CD14-positive monocyte (primary cell): Measurements from ENCODE around the gene AHNAK. TPM values are rescaled to one million over a fixed set of nuclear protein-coding genes. Genes with fewer than 3 reads are reported as not detected.

Experiments used
- DNase-seq, 3 donors: peaks; one replicate each; pipeline ENCODE4 v3.0.0-alpha.2; 2011 to 2022
- H2AFZ ChIP-seq: 2 replicates; pipeline ENCODE4 v1.6.0; 2012; ENCODE audit warnings: mild to moderate bottlenecking, low read depth, low read length, inconsistent platforms; ENCODE audit not compliant: insufficient read depth, poor library complexity, severe bottlenecking
- H3K27ac ChIP-seq, 2 donors: 1 replicate in 1 of 2; 2 replicates in 1 of 2; pipeline ENCODE4 v1.5.1; 2012 to 2013; ENCODE audit warnings: low read length in 2 of 2, control low read depth in 1 of 2, inconsistent platforms in 1 of 2, low read depth in 1 of 2, mild to moderate bottlenecking in 1 of 2
- H3K27me3 ChIP-seq, 2 donors: one replicate each; pipeline versions ENCODE4 v1.6.0 to v1.6.1; 2011 to 2013; ENCODE audit warnings: low read length in 2 of 2; ENCODE audit not compliant: control insufficient read depth in 2 of 2, insufficient read depth in 2 of 2
- H3K36me3 ChIP-seq, 2 donors: replicated peaks in 1 of 2; 1 replicate in 1 of 2; 2 replicates in 1 of 2; pipeline versions ENCODE4 v1.5.1 to v1.6.1; 2012 to 2013; ENCODE audit warnings: low read length in 2 of 2, control low read depth in 1 of 2, inconsistent platforms in 1 of 2, mild to moderate bottlenecking in 1 of 2; ENCODE audit not compliant: insufficient read depth in 2 of 2, control insufficient read depth in 1 of 2
- H3K4me1 ChIP-seq, 2 donors: 1 replicate in 1 of 2; 2 replicates in 1 of 2; pipeline versions ENCODE4 v1.5.1 to v1.6.1; 2012 to 2013; ENCODE audit warnings: low read length in 2 of 2, control low read depth in 1 of 2, inconsistent platforms in 1 of 2, mild to moderate bottlenecking in 1 of 2, moderate library complexity in 1 of 2; ENCODE audit not compliant: insufficient read depth in 2 of 2, control insufficient read depth in 1 of 2
- H3K4me2 ChIP-seq: replicated peaks from 2 replicates; pipeline ENCODE3; 2012; ENCODE audit warnings: low read length, moderate library complexity, mild to moderate bottlenecking; ENCODE audit not compliant: poor library complexity, severe bottlenecking; ENCODE audit errors: extremely low read depth
- H3K4me3 ChIP-seq, 3 experiments: fragments of 200-600 bp in 1 of 3; sonication (generic) in 1 of 3; replicated peaks in 1 of 3; 1 replicate in 2 of 3; 2 replicates in 1 of 3; pipeline ENCODE4 v1.5.1; 2011 to 2013; ENCODE audit warnings: low read length in 3 of 3, mild to moderate bottlenecking in 3 of 3, control low read depth in 2 of 3, low read depth in 2 of 3, inconsistent platforms in 1 of 3, moderate library complexity in 1 of 3
- H3K79me2 ChIP-seq: 2 replicates; pipeline ENCODE4 v1.6.0; 2012; ENCODE audit warnings: mild to moderate bottlenecking, control low read depth, inconsistent platforms, low read length, moderate library complexity; ENCODE audit not compliant: insufficient read depth
- H3K9ac ChIP-seq: 2 replicates; pipeline ENCODE4 v1.6.0; 2017; ENCODE audit warnings: low read length, mild to moderate bottlenecking; ENCODE audit not compliant: insufficient read depth, poor library complexity, severe bottlenecking
- H3K9me3 ChIP-seq, 2 donors: replicated peaks in 1 of 2; 1 replicate in 1 of 2; 2 replicates in 1 of 2; pipeline versions ENCODE4 v1.5.1 to v1.6.1; 2012 to 2013; ENCODE audit warnings: low read length in 2 of 2, control low read depth in 1 of 2; ENCODE audit not compliant: control insufficient read depth in 1 of 2, insufficient read depth in 1 of 2
- H4K20me1 ChIP-seq: 2 replicates; pipeline ENCODE4 v1.6.0; 2012; ENCODE audit warnings: mild to moderate bottlenecking, low read length, control low read depth, moderate library complexity; ENCODE audit not compliant: insufficient read depth
- H3K27ac Mint-ChIP-seq, 7 donors: one replicate each; pipeline ENCODE4 v1.8.0; 2020; ENCODE audit warnings: mild to moderate bottlenecking in 7 of 7, mixed read lengths in 7 of 7, moderate library complexity in 6 of 7, inconsistent platforms in 2 of 7
- H3K27me3 Mint-ChIP-seq, 3 donors: one replicate each; pipeline ENCODE4 v1.8.0; 2021 to 2022; ENCODE audit warnings: low read depth in 3 of 3, mild to moderate bottlenecking in 3 of 3, mixed read lengths in 3 of 3, moderate library complexity in 3 of 3, inconsistent platforms in 1 of 3
- H3K36me3 Mint-ChIP-seq, 2 donors: one replicate each; pipeline ENCODE4 v1.8.0; 2020; ENCODE audit warnings: mixed read lengths in 2 of 2, inconsistent platforms in 1 of 2, mild to moderate bottlenecking in 1 of 2
- H3K4me1 Mint-ChIP-seq: one replicate; pipeline ENCODE4 v1.8.0; 2020; ENCODE audit warnings: mild to moderate bottlenecking, mixed read lengths
- H3K4me3 Mint-ChIP-seq, 2 donors: one replicate each; pipeline ENCODE4 v1.8.0; 2020; ENCODE audit warnings: mild to moderate bottlenecking in 2 of 2, mixed read lengths in 2 of 2, moderate library complexity in 1 of 2
- H3K9me3 Mint-ChIP-seq, 7 donors: one replicate each; pipeline ENCODE4 v1.8.0; 2020 to 2022; ENCODE audit warnings: mixed read lengths in 7 of 7, mild to moderate bottlenecking in 6 of 7, moderate library complexity in 6 of 7, inconsistent platforms in 2 of 7
- CTCF ChIP-seq: fragments of 200-600 bp; IDR thresholded peaks from one replicate; pipeline ENCODE4 v1.8.0; 2022; ENCODE audit warnings: antibody characterized with exemption, mild to moderate bottlenecking
- WGBS: methylation state at CpG from one replicate; pipeline ENCODE4 v1.1.5; 2013; ENCODE audit warnings: missing lambda C conversion rate; ENCODE audit not compliant: insufficient coverage; 5-methylcytosine and 5-hydroxymethylcytosine counted together
- intact Hi-C, 2 donors: fragments of 100-400 bp; cut with micrococcal nuclease; formaldehyde crosslinking; loops; one replicate each; pipeline versions ENCODE4 v1.15.0 to v1.15.1; 2023
- polyA plus RNA-seq, 3 donors: library from polyadenylated mRNA; depleted of rRNA in 1 of 3; unstranded in 2 of 3; stranded (reverse) in 1 of 3; fragments of 300-500 nt in 2 of 3; fragments of >200 nt in 1 of 3; fragmentation: Illumina TruSeq in 2 of 3; gene quantifications; 1 replicate in 2 of 3; 2 replicates in 1 of 3; pipeline ENCODE4 v1.2.3, GENCODE V29; 2012 to 2021

Gene AHNAK
- polyA plus RNA-seq, 3 donors: 80.0 to 201 (median 103) TPM

- intact Hi-C loops: loop anchor here in 1 of 2 donors (5.0 kb wide), 1 partner anchor 37 kb away; no protein-coding TSS in a partner anchor
- H3K27ac ChIP-seq: no peak overlapping the region
- peaks cover 89% of the 10 kb centered on the region for H3K79me2 ChIP-seq
- H3K4me1 ChIP-seq: peaks cover 12 to 29% of the 10 kb centered on the region in 2 donors
- H3K4me3 ChIP-seq: no peak overlapping the region
- no CpG with 5 or more reads among the region's 1 CpG for WGBS
- H3K36me3 Mint-ChIP-seq: peaks cover 63 to 77% of the 10 kb centered on the region in 2 donors
- DNase-seq: no peak
- no peak overlapping the region for H3K27ac Mint-ChIP-seq
- no peak overlapping the region for H3K4me3 Mint-ChIP-seq
- peaks cover 39% of the 10 kb centered on the region for H3K4me1 Mint-ChIP-seq
- H3K36me3 ChIP-seq: peaks cover 65 to 72% of the 10 kb centered on the region in 2 donors
- no peaks in the 10 kb centered on the region for H3K9me3 ChIP-seq
- no peaks in the 10 kb centered on the region for H3K27me3 ChIP-seq
- H3K4me2 ChIP-seq: no peak overlapping the region
- peaks cover 0 to 2% (median 0%) of the 10 kb centered on the region in 7 donors for H3K9me3 Mint-ChIP-seq
- TF ChIP-seq CTCF: no peak
- peaks cover 0 to 2% (median 0%) of the 10 kb centered on the region in 3 donors for H3K27me3 Mint-ChIP-seq
- H2AFZ ChIP-seq: no peak overlapping the region
- H4K20me1 ChIP-seq: peaks cover 70% of the 10 kb centered on the region
- no peak overlapping the region for H3K9ac ChIP-seq
These were observed 23.0 kb upstream of the AHNAK start for GRCh38 chr11:62569611-62570010.

GRCh38 chr11:62567018-62567633 is 20.5 kb upstream of the AHNAK start:
- peaks cover 0 to 2% (median 0%) of the 10 kb centered on the region in 3 donors for H3K27me3 Mint-ChIP-seq
- Histone ChIP-seq H3K27ac (peak overlapping the region in 1 of 2 donors; percentile 59), H4K20me1 (peaks cover 68% of the 10 kb centered on the region), H3K4me1 (peaks cover 0 to 15% of the 10 kb centered on the region in 2 donors), H3K4me3 (no peak overlapping the region), H2AFZ (no peak overlapping the region), H3K9ac (no peak overlapping the region), H3K9me3 (no peaks in the 10 kb centered on the region), H3K79me2 (peaks cover 93% of the 10 kb centered on the region), H3K36me3 (peaks cover 80 to 88% of the 10 kb centered on the region in 2 donors), H3K27me3 (no peaks in the 10 kb centered on the region), H3K4me2 (no peak overlapping the region)
- 83% methylated on average over 2 of the region's 8 CpGs for WGBS
- peaks cover 72 to 96% of the 10 kb centered on the region in 2 donors for H3K36me3 Mint-ChIP-seq
- intact Hi-C loops: loop anchor here in 1 of 2 donors (5.0 kb wide), 1 partner anchor 35 kb away; no protein-coding TSS in a partner anchor
- TF ChIP-seq CTCF: no peak
- no peaks in the 10 kb centered on the region for H3K9me3 Mint-ChIP-seq
- DNase-seq: no peak
- H3K4me3 Mint-ChIP-seq: peak overlapping the region in 1 of 2 donors; percentile 39
- H3K27ac Mint-ChIP-seq: peak overlapping the region in 5 of 7 donors; percentile 15 to 81 (median 56)
- peaks cover 24% of the 10 kb centered on the region for H3K4me1 Mint-ChIP-seq
